A549 (cell line): ENCODE measurements around the gene B9D1.

Experiments used
- EP300 ChIP-seq, 2 experiments: fragments of >200 bp; sonication (Bioruptor Twin); formaldehyde crosslinking; IDR thresholded peaks; 2 replicates in 1 of 2; 3 replicates in 1 of 2; pipeline ENCODE4 v1.6.1; 2016 to 2017
- ESRRA ChIP-seq: fragments of 150-350 bp; IDR thresholded peaks from 2 replicates; pipeline ENCODE4 v1.6.1; 2014; ENCODE audit warnings: mild to moderate bottlenecking, low read length, borderline replicate concordance
- HOXB13 ChIP-seq: fragments of 250-450 bp; sonication (Bioruptor Pico); IDR thresholded peaks from 2 replicates; pipeline ENCODE4 v1.5.0; 2020; ENCODE audit warnings: low read depth, mild to moderate bottlenecking, moderate library complexity
- MAX ChIP-seq: IDR thresholded peaks from 2 replicates; pipeline ENCODE4 v1.6.1; 2012
- POLR2A ChIP-seq: IDR thresholded peaks from 2 replicates; pipeline ENCODE4 v1.6.1; 2012; ENCODE audit warnings: mild to moderate bottlenecking, low read length
- REST ChIP-seq: fragments of 200-600 bp; sonication (generic); IDR thresholded peaks from 2 replicates; pipeline ENCODE4 v1.6.1; 2016; ENCODE audit warnings: antibody characterized with exemption, mild to moderate bottlenecking, moderate library complexity
- RFX5 ChIP-seq: fragments of 450-650 bp; IDR thresholded peaks from 2 replicates; pipeline ENCODE4 v1.7.1; 2014; ENCODE audit warnings: antibody characterized with exemption, mild to moderate bottlenecking, moderate library complexity
- TF ChIP-seq, protein P1 (sequence below): fragments of >200 bp; sonication (Bioruptor Twin); formaldehyde crosslinking; IDR thresholded peaks from 3 replicates; pipeline ENCODE4 v1.5.1; 2016

DNA sequence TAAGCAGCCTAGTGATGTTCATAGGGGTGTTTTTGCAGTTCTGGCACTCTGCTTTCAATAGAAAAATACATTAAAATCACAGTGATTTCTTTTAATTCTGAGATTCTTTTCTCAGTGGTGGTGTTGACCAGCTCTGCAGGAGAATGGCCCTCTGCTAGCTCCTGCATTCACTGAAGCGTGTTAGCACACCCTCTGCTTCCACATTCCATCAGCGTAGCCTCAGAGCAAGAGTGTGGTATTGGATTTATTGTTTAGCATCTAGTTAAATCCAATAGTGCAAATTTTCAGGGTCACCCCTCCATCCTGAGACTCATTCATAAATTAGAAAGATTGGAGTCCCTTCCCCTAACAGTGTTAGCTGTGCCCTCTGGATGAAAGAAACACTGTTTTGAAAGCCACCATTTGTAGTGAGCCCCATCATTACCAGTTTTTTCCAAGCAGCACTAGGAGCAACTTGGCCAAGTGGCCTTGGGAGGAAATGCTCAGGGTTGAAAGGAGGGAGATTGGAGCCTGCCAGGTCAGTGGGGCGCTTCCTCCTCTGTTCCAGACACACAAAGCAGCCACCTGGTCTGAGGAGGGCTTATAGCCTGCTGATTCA, 45.7 kb downstream of the B9D1 start:
- TF ChIP-seq EP300 (IDR thresholded peaks at IDR 0.05) = no peak
- TF ChIP-seq, protein P1, sequence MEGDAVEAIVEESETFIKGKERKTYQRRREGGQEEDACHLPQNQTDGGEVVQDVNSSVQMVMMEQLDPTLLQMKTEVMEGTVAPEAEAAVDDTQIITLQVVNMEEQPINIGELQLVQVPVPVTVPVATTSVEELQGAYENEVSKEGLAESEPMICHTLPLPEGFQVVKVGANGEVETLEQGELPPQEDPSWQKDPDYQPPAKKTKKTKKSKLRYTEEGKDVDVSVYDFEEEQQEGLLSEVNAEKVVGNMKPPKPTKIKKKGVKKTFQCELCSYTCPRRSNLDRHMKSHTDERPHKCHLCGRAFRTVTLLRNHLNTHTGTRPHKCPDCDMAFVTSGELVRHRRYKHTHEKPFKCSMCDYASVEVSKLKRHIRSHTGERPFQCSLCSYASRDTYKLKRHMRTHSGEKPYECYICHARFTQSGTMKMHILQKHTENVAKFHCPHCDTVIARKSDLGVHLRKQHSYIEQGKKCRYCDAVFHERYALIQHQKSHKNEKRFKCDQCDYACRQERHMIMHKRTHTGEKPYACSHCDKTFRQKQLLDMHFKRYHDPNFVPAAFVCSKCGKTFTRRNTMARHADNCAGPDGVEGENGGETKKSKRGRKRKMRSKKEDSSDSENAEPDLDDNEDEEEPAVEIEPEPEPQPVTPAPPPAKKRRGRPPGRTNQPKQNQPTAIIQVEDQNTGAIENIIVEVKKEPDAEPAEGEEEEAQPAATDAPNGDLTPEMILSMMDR = no peak
- no peak for TF ChIP-seq MAX
- TF ChIP-seq ESRRA = no peak
- no peak for TF ChIP-seq RFX5
- TF ChIP-seq POLR2A = no peak
- TF ChIP-seq HOXB13 (CRISPR knock-in tag) = no peak
- TF ChIP-seq REST = no peak
